Esophagus muscularis mucosa (tissue), 4 donors: Measurements from ENCODE around the gene RASIP1. TPM values are rescaled to one million over a fixed set of nuclear protein-coding genes. Genes with fewer than 3 reads are reported as not detected.
A peak's percentile ranks its signal among the peaks of the same experiment; 100 is the strongest.
"Not testable (repeated sequence)": the region's sequence is repeated elsewhere in the genome, so short reads cannot be mapped to it uniquely, and the experiment has no call there.

Experiments
- DNase-seq: peaks from one replicate; pipeline ENCODE4 v3.0.0-alpha.2; 2017; ENCODE audit errors: extremely low spot score
- H3K27ac ChIP-seq, 4 donors: fragments of 200-600 bp; sonication (generic); replicated peaks in 1 of 4; 1 replicate in 3 of 4; 2 replicates in 1 of 4; pipeline ENCODE4 v1.5.1; 2016 to 2019; ENCODE audit warnings: mild to moderate bottlenecking in 1 of 4
- H3K27me3 ChIP-seq, 4 donors: fragments of 200-600 bp; sonication (generic); one replicate each; pipeline versions ENCODE4 v1.5.1 to v1.6.0; 2016 to 2019
- H3K36me3 ChIP-seq, 4 donors: fragments of 200-600 bp; sonication (generic); one replicate each; pipeline ENCODE4 v1.5.1; 2016 to 2019
- H3K4me1 ChIP-seq, 4 donors: fragments of 200-600 bp; sonication (generic); one replicate each; pipeline ENCODE4 v1.5.1; 2016 to 2019
- H3K4me3 ChIP-seq, 4 donors: fragments of 200-600 bp; sonication (generic); 1 replicate in 2 of 4; 2 replicates in 2 of 4; pipeline ENCODE4 v1.5.1; 2016 to 2019; ENCODE audit warnings: mild to moderate bottlenecking in 4 of 4, moderate library complexity in 1 of 4
- H3K9me3 ChIP-seq, 4 donors: fragments of 200-600 bp; sonication (generic); 1 replicate in 3 of 4; 2 replicates in 1 of 4; pipeline ENCODE4 v1.5.1; 2016 to 2019
- EP300 ChIP-seq: sonication (generic); formaldehyde crosslinking; IDR thresholded peaks from one replicate; pipeline ENCODE4 v1.6.1; 2017; ENCODE audit warnings: antibody characterized with exemption
- POLR2A ChIP-seq: fragments of 450-650 bp; IDR thresholded peaks from one replicate; pipeline ENCODE4 v1.6.1; 2017; ENCODE audit warnings: antibody characterized with exemption, moderate library complexity, mild to moderate bottlenecking, low read depth
- POLR2AphosphoS5 ChIP-seq, 2 donors: sonication (generic); formaldehyde crosslinking; IDR thresholded peaks; one replicate each; pipeline ENCODE4 v1.6.1; 2017; ENCODE audit warnings: antibody characterized with exemption in 2 of 2
- WGBS: methylation state at CpG from one replicate; pipeline ENCODE4 v1.1.5; 2018; 5-methylcytosine and 5-hydroxymethylcytosine counted together
- intact Hi-C: fragments of 100-400 bp; cut with DNase I; formaldehyde crosslinking; loops from one replicate; pipeline ENCODE4 v1.15.1; 2023
- total RNA-seq, 4 donors: library from RNA; depleted of rRNA; stranded (reverse); fragments of >200 nt; gene quantifications; one replicate each; pipeline versions ENCODE4 v1.1.0 to v1.2.1, GENCODE V29; 2016
- TF ChIP-seq, protein P1 (sequence below), 3 experiments: fragments of 200-600 bp in 2 of 3; fragments of 450-650 bp in 1 of 3; sonication (generic) in 2 of 3; IDR thresholded peaks; one replicate each; pipeline ENCODE4 v1.5.1; 2017 to 2019; ENCODE audit warnings: antibody characterized with exemption in 3 of 3, mild to moderate bottlenecking in 2 of 3, moderate library complexity in 1 of 3

RASIP1 gene
- total RNA-seq, 4 donors from 2014 or later = 15.0 to 27.7 (median 22.8) TPM

DNA sequence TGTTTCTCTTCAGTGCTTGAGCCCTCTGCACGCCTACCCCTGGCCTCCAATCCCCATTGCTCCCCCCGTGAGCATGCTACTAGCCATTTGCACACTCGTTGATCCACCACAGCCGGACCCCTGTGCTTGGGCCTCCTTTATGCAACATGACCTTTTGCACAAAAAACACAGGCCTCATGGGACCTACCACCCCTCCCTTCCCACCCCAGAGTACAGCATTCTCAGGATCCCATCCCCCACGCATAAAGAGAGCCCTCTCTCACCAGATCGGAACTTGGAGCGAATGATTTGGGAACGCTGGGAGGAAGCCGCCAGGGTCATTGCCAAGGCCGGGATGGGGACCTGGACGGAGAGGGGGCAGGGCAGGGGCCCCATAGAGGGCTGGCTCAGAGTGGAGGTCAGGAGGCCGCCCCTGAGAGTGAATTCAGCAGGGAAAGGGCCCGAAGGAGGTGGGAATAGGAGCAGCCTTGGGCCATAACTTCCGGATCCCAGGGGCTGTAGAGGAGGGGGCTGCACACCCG lies 21.6 kb downstream of the RASIP1 start:
- intact Hi-C loops = no loop called here
- Histone ChIP-seq H3K4me1 (peaks cover 52 to 64% (median 63%) of the 10 kb centered on the region in 4 donors), H3K36me3 (peaks cover 0 to 25% (median 5%) of the 10 kb centered on the region in 4 donors), H3K27me3 (no peaks in the 10 kb centered on the region), H3K27ac (peak overlapping the region; percentile 87 to 94 (median 88)), H3K4me3 (no peak overlapping the region), H3K9me3 (no peaks in the 10 kb centered on the region)
- TF ChIP-seq, protein P1, sequence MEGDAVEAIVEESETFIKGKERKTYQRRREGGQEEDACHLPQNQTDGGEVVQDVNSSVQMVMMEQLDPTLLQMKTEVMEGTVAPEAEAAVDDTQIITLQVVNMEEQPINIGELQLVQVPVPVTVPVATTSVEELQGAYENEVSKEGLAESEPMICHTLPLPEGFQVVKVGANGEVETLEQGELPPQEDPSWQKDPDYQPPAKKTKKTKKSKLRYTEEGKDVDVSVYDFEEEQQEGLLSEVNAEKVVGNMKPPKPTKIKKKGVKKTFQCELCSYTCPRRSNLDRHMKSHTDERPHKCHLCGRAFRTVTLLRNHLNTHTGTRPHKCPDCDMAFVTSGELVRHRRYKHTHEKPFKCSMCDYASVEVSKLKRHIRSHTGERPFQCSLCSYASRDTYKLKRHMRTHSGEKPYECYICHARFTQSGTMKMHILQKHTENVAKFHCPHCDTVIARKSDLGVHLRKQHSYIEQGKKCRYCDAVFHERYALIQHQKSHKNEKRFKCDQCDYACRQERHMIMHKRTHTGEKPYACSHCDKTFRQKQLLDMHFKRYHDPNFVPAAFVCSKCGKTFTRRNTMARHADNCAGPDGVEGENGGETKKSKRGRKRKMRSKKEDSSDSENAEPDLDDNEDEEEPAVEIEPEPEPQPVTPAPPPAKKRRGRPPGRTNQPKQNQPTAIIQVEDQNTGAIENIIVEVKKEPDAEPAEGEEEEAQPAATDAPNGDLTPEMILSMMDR (IDR thresholded peaks at IDR 0.05) = no peak
- TF ChIP-seq EP300 = no peak
- no peak for TF ChIP-seq POLR2A
- no peak for TF ChIP-seq POLR2AphosphoS5 (IDR thresholded peaks at IDR 0.05)
- WGBS = 54% methylated on average over 14 of the region's 15 CpGs
- no peak for DNase-seq

DNA sequence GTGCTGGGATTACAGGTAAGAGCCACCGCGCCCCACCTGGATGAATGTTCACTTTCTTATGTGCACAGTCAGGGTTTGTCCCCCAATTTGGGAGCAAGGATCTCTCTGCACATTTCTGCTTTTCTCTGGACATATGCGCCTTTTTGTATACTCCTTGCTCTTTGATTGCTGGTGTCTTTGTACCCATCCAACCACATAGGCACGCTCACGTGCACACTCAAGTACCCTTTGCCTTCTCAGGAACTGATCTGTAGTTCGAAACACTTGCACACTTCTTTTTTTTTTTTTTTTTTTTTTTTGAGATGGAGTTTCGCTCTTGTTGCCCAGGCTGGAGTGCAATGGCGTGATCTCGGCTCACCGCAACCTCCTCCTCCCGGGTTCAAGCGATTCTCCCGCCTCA lies 22.3 kb downstream of the RASIP1 start:
- Histone ChIP-seq H3K4me1 (peaks cover 55 to 71% (median 69%) of the 10 kb centered on the region in 4 donors), H3K36me3 (peaks cover 0 to 20% (median 4%) of the 10 kb centered on the region in 4 donors)
- H3K4me3 ChIP-seq, intact Hi-C loops, H3K27ac ChIP-seq, H3K9me3 ChIP-seq, DNase-seq, H3K27me3 ChIP-seq: not testable (repeated sequence)
- 99% methylated on average over 13 of the region's 13 CpGs for whole genome bisulfite sequencing

DNA sequence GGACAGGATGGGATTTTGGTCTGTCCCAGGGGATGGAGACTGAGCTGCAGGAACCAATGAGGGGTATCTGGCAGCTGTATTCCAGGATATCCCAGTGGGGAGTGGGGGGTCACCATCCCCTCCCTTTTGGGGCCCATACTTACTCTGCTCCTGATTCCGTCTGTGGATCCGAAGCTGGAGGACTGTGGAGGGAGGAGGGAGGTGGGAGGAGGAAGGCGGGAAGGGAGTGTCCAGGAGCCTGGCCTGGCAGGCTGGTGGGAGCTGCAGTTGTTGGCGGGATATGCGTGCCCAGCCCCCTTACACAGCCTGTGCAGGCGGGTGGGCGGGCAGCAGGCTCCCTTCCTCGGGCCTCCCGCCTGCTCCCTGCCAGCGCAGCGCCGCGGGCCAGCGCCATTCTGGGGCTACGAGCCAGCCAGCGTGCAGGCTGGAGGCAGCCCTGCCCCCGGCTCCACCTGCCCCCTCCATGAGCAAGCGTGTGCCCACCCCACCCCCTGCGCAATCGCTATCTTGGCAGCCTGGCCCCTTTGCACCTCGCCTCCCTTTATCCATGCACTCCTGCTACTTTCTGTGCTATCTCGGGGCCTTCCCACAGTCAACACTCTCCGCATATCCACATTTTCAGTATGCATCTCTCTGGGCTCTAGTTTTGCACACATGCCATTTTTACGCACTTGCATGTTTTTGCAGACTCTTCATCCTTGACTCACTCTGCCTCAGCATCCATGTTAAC lies 23.7 kb downstream of the RASIP1 start:
- TF ChIP-seq POLR2AphosphoS5 (IDR thresholded peaks at IDR 0.05) (peak in 1 of 2 donors; percentile 25), POLR2A (no peak), EP300 (no peak)
- TF ChIP-seq, protein P1 (IDR thresholded peaks at IDR 0.05) = no peak
- intact Hi-C loops = no loop called here
- peaks cover 59 to 78% (median 75%) of the 10 kb centered on the region in 4 donors for H3K4me1 ChIP-seq
- H3K4me3 ChIP-seq = peak overlapping the region; percentile 37 to 48 (median 46)
- DNase-seq = no peak
- H3K9me3 ChIP-seq = no peaks in the 10 kb centered on the region
- peaks cover 0 to 6% (median under 1%) of the 10 kb centered on the region in 4 donors for H3K36me3 ChIP-seq
- WGBS = 12% methylated on average over 22 of the region's 24 CpGs
- H3K27me3 ChIP-seq = no peaks in the 10 kb centered on the region
- H3K27ac ChIP-seq = peak overlapping the region; percentile 88 to 90 (median 88)

DNA sequence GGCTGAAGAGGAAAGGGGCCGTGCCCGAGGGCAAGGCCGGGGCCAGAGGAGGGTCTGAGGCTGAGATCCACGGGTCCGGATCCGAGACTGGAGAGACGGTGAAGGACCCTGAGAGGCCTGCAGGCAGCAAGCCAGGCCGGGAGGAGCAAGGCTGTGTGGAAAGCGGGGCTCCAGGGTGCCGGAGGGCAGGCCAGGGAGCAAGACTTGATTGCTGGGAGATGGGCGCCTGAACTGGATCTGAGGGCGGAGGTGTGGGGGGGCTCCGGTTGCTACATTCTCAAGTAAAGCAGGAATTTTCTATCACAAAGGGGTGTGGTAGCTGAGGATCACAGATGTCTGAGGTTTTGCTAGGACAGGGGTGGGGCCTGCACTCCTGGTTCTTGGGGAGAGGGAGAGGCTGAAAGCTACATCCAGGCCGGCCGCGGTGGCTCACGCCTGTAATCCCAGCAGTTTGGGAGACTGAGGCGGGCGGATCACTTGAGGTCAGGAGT lies 24.7 kb downstream of the RASIP1 start:
- Histone ChIP-seq H3K9me3 (peaks cover 0 to 4% (median 2%) of the 10 kb centered on the region in 4 donors), H3K4me1 (peaks cover 59 to 71% (median 69%) of the 10 kb centered on the region in 4 donors), H3K4me3 (peak overlapping the region; percentile 63 to 68 (median 65)), H3K27ac (peak overlapping the region; percentile 88 to 90 (median 88)), H3K36me3 (peaks cover 0 to 3% (median 0%) of the 10 kb centered on the region in 4 donors), H3K27me3 (no peaks in the 10 kb centered on the region)
- no peak for DNase-seq
- intact Hi-C loops = no loop called here
- TF ChIP-seq POLR2A (no peak), POLR2AphosphoS5 (IDR thresholded peaks at IDR 0.05) (no peak), EP300 (no peak)
- TF ChIP-seq, protein P1 (IDR thresholded peaks at IDR 0.05) = no peak
- WGBS = 70% methylated on average over 11 of the region's 19 CpGs
